ENCODE results near the gene CDYL. TPM values are rescaled to one million over a fixed set of nuclear protein-coding genes. Genes with fewer than 3 reads are reported as not detected.

CDYL gene
- total and polyA plus RNA-seq, 9 donors = 9.9 to 71.3 (median 45.1) TPM

DNA sequence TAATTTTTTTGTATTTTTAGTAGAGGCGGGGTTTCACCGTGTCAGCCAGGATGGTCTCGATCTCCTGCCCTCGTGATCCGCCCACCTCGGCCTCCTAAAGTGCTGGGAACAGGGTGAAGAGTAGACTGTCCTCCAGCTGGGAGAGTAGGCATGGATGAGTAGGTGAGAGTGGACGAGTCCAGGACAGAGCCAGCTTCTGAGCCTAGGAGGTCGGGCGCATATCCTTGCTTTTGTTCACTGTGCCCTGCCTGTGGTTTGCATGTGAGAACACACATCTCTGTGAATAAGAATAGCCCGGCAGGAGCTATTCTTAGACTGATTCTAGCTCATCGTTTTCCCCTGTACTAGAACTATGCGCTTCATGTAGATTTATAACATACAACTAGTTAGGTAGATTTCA, 149.4 kb downstream of the CDYL start:
- Histone ChIP-seq H3K9me3 (no peaks in the 10 kb centered on the region), H3K27ac (no peak overlapping the region), H3K36me3 (no peaks in the 10 kb centered on the region), H3K27me3 (no peaks in the 10 kb centered on the region), H3K4me3 (no peak overlapping the region), H3K4me1 (ENCODE audit: insufficient read depth) (peaks cover 2% of the 10 kb centered on the region)
- no peak for DNase-seq
- TF ChIP-seq EP300 (IDR thresholded peaks at IDR 0.05) = no peak
- no peak for TF ChIP-seq POLR2A (IDR thresholded peaks at IDR 0.05)
- TF ChIP-seq, protein P1, sequence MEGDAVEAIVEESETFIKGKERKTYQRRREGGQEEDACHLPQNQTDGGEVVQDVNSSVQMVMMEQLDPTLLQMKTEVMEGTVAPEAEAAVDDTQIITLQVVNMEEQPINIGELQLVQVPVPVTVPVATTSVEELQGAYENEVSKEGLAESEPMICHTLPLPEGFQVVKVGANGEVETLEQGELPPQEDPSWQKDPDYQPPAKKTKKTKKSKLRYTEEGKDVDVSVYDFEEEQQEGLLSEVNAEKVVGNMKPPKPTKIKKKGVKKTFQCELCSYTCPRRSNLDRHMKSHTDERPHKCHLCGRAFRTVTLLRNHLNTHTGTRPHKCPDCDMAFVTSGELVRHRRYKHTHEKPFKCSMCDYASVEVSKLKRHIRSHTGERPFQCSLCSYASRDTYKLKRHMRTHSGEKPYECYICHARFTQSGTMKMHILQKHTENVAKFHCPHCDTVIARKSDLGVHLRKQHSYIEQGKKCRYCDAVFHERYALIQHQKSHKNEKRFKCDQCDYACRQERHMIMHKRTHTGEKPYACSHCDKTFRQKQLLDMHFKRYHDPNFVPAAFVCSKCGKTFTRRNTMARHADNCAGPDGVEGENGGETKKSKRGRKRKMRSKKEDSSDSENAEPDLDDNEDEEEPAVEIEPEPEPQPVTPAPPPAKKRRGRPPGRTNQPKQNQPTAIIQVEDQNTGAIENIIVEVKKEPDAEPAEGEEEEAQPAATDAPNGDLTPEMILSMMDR (IDR thresholded peaks at IDR 0.05) = no peak
- intact Hi-C loops (cut with DNase I) = no loop called here
- WGBS, 3 donors = 87 to 91% (median 89%) methylated on average over 12 of the region's 12 CpGs

DNA sequence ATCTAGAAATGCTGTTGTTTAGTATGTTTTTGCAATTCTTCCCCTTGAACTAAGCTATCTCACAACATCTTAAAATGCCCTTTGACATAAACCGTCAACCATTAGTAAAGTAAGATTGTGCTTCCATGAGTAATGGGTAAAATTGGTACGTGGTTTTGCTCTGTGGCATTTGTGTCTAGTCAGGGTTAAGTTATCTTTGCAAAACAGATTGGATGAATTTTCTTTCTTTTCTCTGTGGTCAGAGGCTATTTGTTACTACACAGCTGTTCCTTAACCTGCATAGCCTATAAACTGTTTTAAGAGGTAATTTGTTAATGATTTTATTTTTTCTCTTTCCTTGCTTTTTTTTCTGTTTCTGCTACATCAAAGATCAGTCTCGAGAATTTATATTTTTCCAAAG, 152.2 kb downstream of the CDYL start:
- Histone ChIP-seq H3K36me3 (no peaks in the 10 kb centered on the region), H3K27ac (no peak overlapping the region), H3K4me1 (ENCODE audit: insufficient read depth) (peaks cover 3% of the 10 kb centered on the region), H3K9me3 (no peaks in the 10 kb centered on the region), H3K4me3 (no peak overlapping the region), H3K27me3 (no peaks in the 10 kb centered on the region)
- WGBS, 3 donors = 44 to 61% (median 57%) methylated on average over 3 of the region's 3 CpGs
- TF ChIP-seq, protein P1 (IDR thresholded peaks at IDR 0.05) = no peak
- TF ChIP-seq EP300 (IDR thresholded peaks at IDR 0.05) (no peak), POLR2A (IDR thresholded peaks at IDR 0.05) (no peak)
- intact Hi-C loops (cut with DNase I) = no loop called here
- no peak for DNase-seq

DNA sequence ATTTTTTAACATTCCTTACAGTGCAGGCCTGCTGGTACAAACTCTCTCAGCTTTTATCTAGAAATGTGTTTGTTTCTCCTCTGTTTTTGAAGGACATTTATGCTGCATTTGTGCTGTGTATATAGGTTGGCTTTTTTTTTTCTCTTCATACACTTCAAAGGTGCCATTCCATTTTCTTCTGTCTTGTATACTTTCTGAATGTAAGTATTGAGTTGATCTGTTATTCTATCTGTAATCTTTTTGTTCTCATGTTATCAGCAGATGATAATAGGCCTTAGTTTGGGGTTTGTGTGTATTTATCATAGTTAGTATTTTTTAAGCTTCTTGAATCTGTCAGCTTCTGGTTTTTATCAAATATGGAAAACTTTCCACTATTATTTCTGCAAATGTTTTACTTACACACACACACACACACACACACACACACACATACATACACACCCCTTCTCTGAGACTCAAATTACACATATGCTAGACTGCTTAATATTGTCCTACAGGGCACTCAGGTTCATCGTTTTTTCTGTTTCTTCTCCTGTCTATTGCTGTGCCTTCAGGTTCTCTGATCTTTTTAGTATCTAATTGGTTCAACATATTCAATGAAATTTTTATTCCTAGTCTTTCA, 153.0 kb downstream of the CDYL start:
- H3K27me3 ChIP-seq = no peaks in the 10 kb centered on the region
- H3K27ac ChIP-seq = no peak overlapping the region
- intact Hi-C loops (cut with DNase I) = no loop called here
- no peaks in the 10 kb centered on the region for H3K9me3 ChIP-seq
- DNase-seq = no peak
- H3K4me1 ChIP-seq (ENCODE audit: insufficient read depth) = peaks cover 3% of the 10 kb centered on the region
- no peak overlapping the region for H3K4me3 ChIP-seq
- TF ChIP-seq, protein P1 (IDR thresholded peaks at IDR 0.05) = no peak
- TF ChIP-seq POLR2A (IDR thresholded peaks at IDR 0.05) (no peak), EP300 (IDR thresholded peaks at IDR 0.05) (no peak)
- 79 to 91% (median 85%) methylated on average over 1 of the region's 1 CpG for WGBS, 3 donors
- no peaks in the 10 kb centered on the region for H3K36me3 ChIP-seq

DNA sequence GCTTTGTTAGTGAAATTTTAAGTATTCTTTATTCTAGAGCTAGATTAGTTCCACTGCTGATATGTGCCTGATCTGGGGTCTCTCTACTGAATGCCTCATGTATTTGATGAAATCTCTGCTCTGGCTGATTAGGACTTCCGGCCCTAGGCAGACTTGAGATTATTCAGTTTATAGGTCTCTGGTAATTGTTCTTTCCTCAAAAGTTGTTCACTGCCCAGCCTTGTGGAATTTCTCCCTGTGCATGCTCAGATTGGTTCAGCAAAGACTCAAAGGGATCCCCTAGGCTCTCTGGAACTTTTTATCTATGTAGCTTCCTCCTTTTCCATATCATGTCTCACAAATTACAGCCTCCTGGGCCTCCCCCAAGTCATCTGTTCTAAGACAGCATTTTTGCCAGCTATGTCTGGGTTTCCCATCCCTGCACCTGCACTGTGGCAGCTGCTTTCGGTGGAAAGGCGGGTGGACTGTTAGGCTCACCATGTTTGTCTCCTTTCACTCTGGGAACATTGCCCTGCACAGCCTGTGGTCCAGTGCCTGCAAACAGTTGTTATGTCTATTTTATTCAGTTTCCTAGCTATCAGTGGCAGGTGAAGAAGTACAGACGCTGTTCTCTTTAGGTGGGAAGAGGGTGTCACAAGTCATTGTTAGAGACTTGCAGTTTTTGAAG, 154.0 kb downstream of the CDYL start:
- H3K4me1 ChIP-seq (ENCODE audit: insufficient read depth) = peaks cover 3% of the 10 kb centered on the region
- 55 to 88% (median 61%) methylated on average over 4 of the region's 4 CpGs for WGBS, 3 donors
- intact Hi-C loops (cut with DNase I) = no loop called here
- no peaks in the 10 kb centered on the region for H3K9me3 ChIP-seq
- H3K36me3 ChIP-seq = no peaks in the 10 kb centered on the region
- no peaks in the 10 kb centered on the region for H3K27me3 ChIP-seq
- TF ChIP-seq EP300 (IDR thresholded peaks at IDR 0.05) = no peak
- TF ChIP-seq, protein P1 (IDR thresholded peaks at IDR 0.05) = no peak
- TF ChIP-seq POLR2A (IDR thresholded peaks at IDR 0.05) = no peak
- no peak for DNase-seq
- no peak overlapping the region for H3K27ac ChIP-seq
- H3K4me3 ChIP-seq = no peak overlapping the region

All from ovary (tissue), 9 donors.